ENCODE data around the gene PHACTR1. TPM values are rescaled to one million over a fixed set of nuclear protein-coding genes. Genes with fewer than 3 reads are reported as not detected.

PHACTR1 gene
- total and polyA plus RNA-seq, 4 donors = 0.31 to 1.5 (median 0.79) TPM

DNA sequence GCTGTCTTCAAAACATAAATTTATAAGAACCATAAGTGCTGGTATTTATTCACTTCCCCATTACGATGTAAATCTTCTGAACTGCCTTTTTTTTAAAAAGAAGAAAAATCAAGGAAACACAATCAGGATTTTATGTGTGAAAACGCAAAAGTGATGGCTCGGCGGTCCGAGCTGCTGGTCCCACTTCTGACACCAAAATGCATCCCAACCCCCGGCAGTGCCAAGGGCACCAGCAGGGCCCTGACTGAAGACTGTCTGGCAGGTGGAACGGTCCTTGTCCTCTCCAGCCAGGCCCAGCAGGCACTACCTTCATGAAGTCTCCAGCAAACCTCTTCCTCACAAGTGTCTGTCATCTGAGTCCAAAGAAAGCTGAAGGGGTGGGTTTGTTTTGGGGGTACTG is 570.5 kb downstream of the PHACTR1 start (continued):
- TF ChIP-seq RXRA (IDR thresholded peaks at IDR 0.05) (no peak), HNF4G (IDR thresholded peaks at IDR 0.05) (no peak), FOXA1 (IDR thresholded peaks at IDR 0.05) (no peak), FOXA2 (IDR thresholded peaks at IDR 0.05) (no peak), YY1 (IDR thresholded peaks at IDR 0.05) (no peak), HNF4A (conservative IDR thresholded peaks at IDR 0.05) (no peak)
- TF ChIP-seq, protein P1, sequence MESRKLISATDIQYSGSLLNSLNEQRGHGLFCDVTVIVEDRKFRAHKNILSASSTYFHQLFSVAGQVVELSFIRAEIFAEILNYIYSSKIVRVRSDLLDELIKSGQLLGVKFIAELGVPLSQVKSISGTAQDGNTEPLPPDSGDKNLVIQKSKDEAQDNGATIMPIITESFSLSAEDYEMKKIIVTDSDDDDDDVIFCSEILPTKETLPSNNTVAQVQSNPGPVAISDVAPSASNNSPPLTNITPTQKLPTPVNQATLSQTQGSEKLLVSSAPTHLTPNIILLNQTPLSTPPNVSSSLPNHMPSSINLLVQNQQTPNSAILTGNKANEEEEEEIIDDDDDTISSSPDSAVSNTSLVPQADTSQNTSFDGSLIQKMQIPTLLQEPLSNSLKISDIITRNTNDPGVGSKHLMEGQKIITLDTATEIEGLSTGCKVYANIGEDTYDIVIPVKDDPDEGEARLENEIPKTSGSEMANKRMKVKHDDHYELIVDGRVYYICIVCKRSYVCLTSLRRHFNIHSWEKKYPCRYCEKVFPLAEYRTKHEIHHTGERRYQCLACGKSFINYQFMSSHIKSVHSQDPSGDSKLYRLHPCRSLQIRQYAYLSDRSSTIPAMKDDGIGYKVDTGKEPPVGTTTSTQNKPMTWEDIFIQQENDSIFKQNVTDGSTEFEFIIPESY (IDR thresholded peaks at IDR 0.05) = no peak

DNA sequence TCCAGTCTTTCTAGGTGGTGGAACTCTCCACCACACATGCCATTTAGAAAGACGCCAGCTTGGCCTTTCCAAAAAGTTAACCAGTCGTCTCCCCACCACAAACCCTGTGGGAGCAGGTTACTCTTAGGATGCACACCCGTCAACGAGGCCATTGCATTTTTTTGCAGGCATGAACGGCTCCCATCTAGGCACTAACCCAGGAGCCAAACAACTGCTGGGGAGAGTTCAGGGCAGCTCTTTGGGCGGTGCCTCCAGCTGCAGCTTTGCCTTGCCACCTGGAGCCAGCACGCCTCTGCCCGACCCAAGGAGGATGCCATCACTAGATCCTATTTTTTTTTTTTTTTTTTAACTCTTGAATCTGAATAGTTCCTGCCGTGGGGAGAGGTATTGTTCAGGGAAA is 571.9 kb downstream of the PHACTR1 start:
- Histone ChIP-seq H3K9ac (ENCODE audit: low read depth in 1 of 2, low read length in 2 of 2) (no peak overlapping the region), H3K9me3 (ENCODE audit: control insufficient read depth in 4 of 4, low read length in 3 of 4) (peaks cover 0 to 11% (median 4%) of the 10 kb centered on the region in 4 donors), H3K4me3 (ENCODE audit: low read depth in 1 of 3, low read length in 3 of 3) (no peak overlapping the region), H3K27me3 (ENCODE audit: control insufficient read depth in 4 of 4, insufficient read depth in 4 of 4, low read length in 3 of 4) (no peaks in the 10 kb centered on the region), H3K36me3 (ENCODE audit: control insufficient read depth in 4 of 4, insufficient read depth in 3 of 4, low read depth in 1 of 4, low read length in 3 of 4) (peaks cover 0 to 4% (median 1%) of the 10 kb centered on the region in 4 donors), H3K27ac (ENCODE audit: low read depth in 1 of 2, low read length in 2 of 2) (no peak overlapping the region), H3K4me1 (ENCODE audit: control insufficient read depth in 4 of 4, insufficient read depth in 4 of 4, low read length in 3 of 4) (peaks cover 2 to 7% (median 4%) of the 10 kb centered on the region in 4 donors)
- DNase-seq (ENCODE audit: low spot score) = no peak
- 99% methylated on average over 9 of the region's 9 CpGs for WGBS
- no peak for TF ChIP-seq RAD21 (IDR thresholded peaks at IDR 0.05)
- no peak for TF ChIP-seq HNF4G (IDR thresholded peaks at IDR 0.05)
- TF ChIP-seq SP1 (IDR thresholded peaks at IDR 0.05) = no peak
- TF ChIP-seq, protein P2, sequence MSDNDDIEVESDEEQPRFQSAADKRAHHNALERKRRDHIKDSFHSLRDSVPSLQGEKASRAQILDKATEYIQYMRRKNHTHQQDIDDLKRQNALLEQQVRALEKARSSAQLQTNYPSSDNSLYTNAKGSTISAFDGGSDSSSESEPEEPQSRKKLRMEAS (IDR thresholded peaks at IDR 0.05) = no peak
- TF ChIP-seq NR2F2 (IDR thresholded peaks at IDR 0.05) = no peak
- TF ChIP-seq FOXA2 (IDR thresholded peaks at IDR 0.05) = no peak
- TF ChIP-seq EGR1 (IDR thresholded peaks at IDR 0.05; ENCODE audit: low read depth in 2 of 2) = no peak
- no peak for TF ChIP-seq JUND (IDR thresholded peaks at IDR 0.05)
- TF ChIP-seq FOXA1 (IDR thresholded peaks at IDR 0.05) = no peak

DNA sequence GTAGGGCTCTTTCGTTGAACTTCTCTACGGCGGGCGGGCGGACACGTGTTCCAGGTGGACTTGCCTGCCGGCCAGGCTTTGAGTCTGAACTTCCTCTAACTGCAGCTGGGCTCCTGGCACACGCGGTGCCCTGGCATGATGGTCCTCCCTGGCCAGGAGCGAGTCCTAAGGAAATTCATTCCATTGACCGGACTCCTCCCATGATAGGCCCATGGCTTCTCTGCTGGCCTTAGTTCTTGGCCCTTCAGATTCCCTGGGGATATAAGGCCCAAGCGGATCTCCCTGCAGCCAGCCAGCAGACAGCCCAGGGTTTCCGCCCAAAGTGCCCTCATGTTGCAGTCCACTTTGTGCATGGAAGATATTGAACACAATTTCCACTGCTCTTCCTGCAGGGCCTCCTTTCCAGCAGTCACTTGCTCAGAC is 572.4 kb downstream of the PHACTR1 start:
- no peaks in the 10 kb centered on the region for H3K27me3 ChIP-seq (ENCODE audit: control insufficient read depth in 4 of 4, insufficient read depth in 4 of 4, low read length in 3 of 4)
- peaks cover 2 to 4% (median 3%) of the 10 kb centered on the region in 4 donors for H3K36me3 ChIP-seq (ENCODE audit: control insufficient read depth in 4 of 4, insufficient read depth in 3 of 4, low read depth in 1 of 4, low read length in 3 of 4)
- TF ChIP-seq GABPA (IDR thresholded peaks at IDR 0.05 in 1 of 2, conservative IDR thresholded peaks at IDR 0.05 in 1 of 2) = no peak
- no peak for TF ChIP-seq EGR1 (IDR thresholded peaks at IDR 0.05; ENCODE audit: low read depth in 2 of 2)
- TF ChIP-seq TAF1 (conservative IDR thresholded peaks at IDR 0.05) = no peak
- TF ChIP-seq SP1 (IDR thresholded peaks at IDR 0.05) = no peak
- TF ChIP-seq, protein P3, sequence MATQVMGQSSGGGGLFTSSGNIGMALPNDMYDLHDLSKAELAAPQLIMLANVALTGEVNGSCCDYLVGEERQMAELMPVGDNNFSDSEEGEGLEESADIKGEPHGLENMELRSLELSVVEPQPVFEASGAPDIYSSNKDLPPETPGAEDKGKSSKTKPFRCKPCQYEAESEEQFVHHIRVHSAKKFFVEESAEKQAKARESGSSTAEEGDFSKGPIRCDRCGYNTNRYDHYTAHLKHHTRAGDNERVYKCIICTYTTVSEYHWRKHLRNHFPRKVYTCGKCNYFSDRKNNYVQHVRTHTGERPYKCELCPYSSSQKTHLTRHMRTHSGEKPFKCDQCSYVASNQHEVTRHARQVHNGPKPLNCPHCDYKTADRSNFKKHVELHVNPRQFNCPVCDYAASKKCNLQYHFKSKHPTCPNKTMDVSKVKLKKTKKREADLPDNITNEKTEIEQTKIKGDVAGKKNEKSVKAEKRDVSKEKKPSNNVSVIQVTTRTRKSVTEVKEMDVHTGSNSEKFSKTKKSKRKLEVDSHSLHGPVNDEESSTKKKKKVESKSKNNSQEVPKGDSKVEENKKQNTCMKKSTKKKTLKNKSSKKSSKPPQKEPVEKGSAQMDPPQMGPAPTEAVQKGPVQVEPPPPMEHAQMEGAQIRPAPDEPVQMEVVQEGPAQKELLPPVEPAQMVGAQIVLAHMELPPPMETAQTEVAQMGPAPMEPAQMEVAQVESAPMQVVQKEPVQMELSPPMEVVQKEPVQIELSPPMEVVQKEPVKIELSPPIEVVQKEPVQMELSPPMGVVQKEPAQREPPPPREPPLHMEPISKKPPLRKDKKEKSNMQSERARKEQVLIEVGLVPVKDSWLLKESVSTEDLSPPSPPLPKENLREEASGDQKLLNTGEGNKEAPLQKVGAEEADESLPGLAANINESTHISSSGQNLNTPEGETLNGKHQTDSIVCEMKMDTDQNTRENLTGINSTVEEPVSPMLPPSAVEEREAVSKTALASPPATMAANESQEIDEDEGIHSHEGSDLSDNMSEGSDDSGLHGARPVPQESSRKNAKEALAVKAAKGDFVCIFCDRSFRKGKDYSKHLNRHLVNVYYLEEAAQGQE (IDR thresholded peaks at IDR 0.05) = no peak
- no peak for TF ChIP-seq YY1 (IDR thresholded peaks at IDR 0.05)
- TF ChIP-seq HNF4G (IDR thresholded peaks at IDR 0.05) = no peak
- TF ChIP-seq, protein P4, sequence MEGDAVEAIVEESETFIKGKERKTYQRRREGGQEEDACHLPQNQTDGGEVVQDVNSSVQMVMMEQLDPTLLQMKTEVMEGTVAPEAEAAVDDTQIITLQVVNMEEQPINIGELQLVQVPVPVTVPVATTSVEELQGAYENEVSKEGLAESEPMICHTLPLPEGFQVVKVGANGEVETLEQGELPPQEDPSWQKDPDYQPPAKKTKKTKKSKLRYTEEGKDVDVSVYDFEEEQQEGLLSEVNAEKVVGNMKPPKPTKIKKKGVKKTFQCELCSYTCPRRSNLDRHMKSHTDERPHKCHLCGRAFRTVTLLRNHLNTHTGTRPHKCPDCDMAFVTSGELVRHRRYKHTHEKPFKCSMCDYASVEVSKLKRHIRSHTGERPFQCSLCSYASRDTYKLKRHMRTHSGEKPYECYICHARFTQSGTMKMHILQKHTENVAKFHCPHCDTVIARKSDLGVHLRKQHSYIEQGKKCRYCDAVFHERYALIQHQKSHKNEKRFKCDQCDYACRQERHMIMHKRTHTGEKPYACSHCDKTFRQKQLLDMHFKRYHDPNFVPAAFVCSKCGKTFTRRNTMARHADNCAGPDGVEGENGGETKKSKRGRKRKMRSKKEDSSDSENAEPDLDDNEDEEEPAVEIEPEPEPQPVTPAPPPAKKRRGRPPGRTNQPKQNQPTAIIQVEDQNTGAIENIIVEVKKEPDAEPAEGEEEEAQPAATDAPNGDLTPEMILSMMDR (IDR thresholded peaks at IDR 0.05; ENCODE audit: low read depth, low read length, missing input control) = no peak
- TF ChIP-seq, protein P5, sequence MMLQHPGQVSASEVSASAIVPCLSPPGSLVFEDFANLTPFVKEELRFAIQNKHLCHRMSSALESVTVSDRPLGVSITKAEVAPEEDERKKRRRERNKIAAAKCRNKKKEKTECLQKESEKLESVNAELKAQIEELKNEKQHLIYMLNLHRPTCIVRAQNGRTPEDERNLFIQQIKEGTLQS (IDR thresholded peaks at IDR 0.05) = no peak
- TF ChIP-seq FOXA2 (IDR thresholded peaks at IDR 0.05) = no peak
- peaks cover 0 to 11% (median 4%) of the 10 kb centered on the region in 4 donors for H3K9me3 ChIP-seq (ENCODE audit: control insufficient read depth in 4 of 4, low read length in 3 of 4)
- WGBS = 87% methylated on average over 13 of the region's 13 CpGs
- no peak for DNase-seq (ENCODE audit: low spot score)
- H3K4me1 ChIP-seq (ENCODE audit: control insufficient read depth in 4 of 4, insufficient read depth in 4 of 4, low read length in 3 of 4) = peaks cover 2 to 7% (median 4%) of the 10 kb centered on the region in 4 donors
- no peak overlapping the region for H3K9ac ChIP-seq (ENCODE audit: low read depth in 1 of 2, low read length in 2 of 2)
- H3K27ac ChIP-seq (ENCODE audit: low read depth in 1 of 2, low read length in 2 of 2) = no peak overlapping the region
- no peak overlapping the region for H3K4me3 ChIP-seq (ENCODE audit: low read depth in 1 of 3, low read length in 3 of 3)

Measured in liver (tissue), 9 donors.